Endothelial cell of umbilical vein (primary cell): ENCODE measurements around the gene UBE2E1. TPM values are rescaled to one million over a fixed set of nuclear protein-coding genes. Genes with fewer than 3 reads are reported as not detected.

Experiments
- BruUV-seq: library from RNA; stranded (reverse); fragments of 400-500 nt; replicated peaks from 2 replicates; lab custom pipeline; 2021; lab: Mats Ljungman, UMichigan
- CTCF ChIA-PET: fragments of 300-600, 350-600 bp; sonication (Branson Sonifier 250); formaldehyde crosslinking; loops from one replicate; lab custom pipeline; 2021; ENCODE audit warnings: antibody characterized with exemption, inconsistent platforms; lab: Charles Lee
- POLR2A ChIA-PET: fragments of 300-600, 350-600 bp; sonication (Branson Sonifier 250); formaldehyde crosslinking; loops from one replicate; lab custom pipeline; 2021; ENCODE audit warnings: antibody characterized with exemption, inconsistent platforms; lab: Charles Lee
- DNase-seq: peaks from one replicate; pipeline ENCODE4 v3.0.0-alpha.2; 2011; ENCODE audit warnings: low read depth, low spot score
- FAIRE-seq: peaks from 2 replicates; lab custom pipeline; 2011; peaks lifted over from hg19 to GRCh38; lab: Jason Lieb, UNC
- H2AFZ ChIP-seq: 2 replicates; pipeline ENCODE4 v1.6.0; 2012; ENCODE audit warnings: low read depth, low read length, control low read depth, inconsistent platforms
- H3K27ac ChIP-seq: 2 replicates; pipeline ENCODE4 v1.5.1; 2011; ENCODE audit warnings: low read depth, mild to moderate bottlenecking, control low read depth, low read length, moderate library complexity; ENCODE audit not compliant: insufficient read depth
- H3K27me3 ChIP-seq, 2 experiments: 2 replicates each; pipeline versions ENCODE4 v1.6.0 to v1.6.1; 2011; ENCODE audit warnings: low read length in 2 of 2, mixed read lengths in 1 of 2; ENCODE audit not compliant: control insufficient read depth in 2 of 2, insufficient read depth in 2 of 2
- H3K36me3 ChIP-seq, 2 experiments: 2 replicates in 1 of 2; 3 replicates in 1 of 2; pipeline ENCODE4 v1.5.1; 2011; ENCODE audit warnings: low read length in 2 of 2, mild to moderate bottlenecking in 1 of 2, moderate library complexity in 1 of 2; ENCODE audit not compliant: control insufficient read depth in 2 of 2, insufficient read depth in 2 of 2; ENCODE audit errors: extremely low read depth in 1 of 2
- H3K4me1 ChIP-seq: 3 replicates; pipeline ENCODE4 v1.5.1; 2011; ENCODE audit warnings: mild to moderate bottlenecking, low read length; ENCODE audit not compliant: control insufficient read depth, insufficient read depth; ENCODE audit errors: extremely low read depth
- H3K4me2 ChIP-seq: 2 replicates; pipeline ENCODE4 v1.6.1; 2011; ENCODE audit warnings: low read length, control low read depth, mixed read lengths; ENCODE audit not compliant: insufficient read depth
- H3K4me3 ChIP-seq, 3 experiments: fragments of 200-600 bp in 1 of 3; sonication (generic), shearing (Covaris generic) in 1 of 3; replicated peaks in 1 of 3; 2 replicates each; pipeline ENCODE4 v1.5.1; 2011 to 2016; ENCODE audit warnings: control low read depth in 3 of 3, low read length in 3 of 3, mild to moderate bottlenecking in 2 of 3, inconsistent platforms in 1 of 3, low read depth in 1 of 3, moderate library complexity in 1 of 3; ENCODE audit not compliant: insufficient read depth in 1 of 3
- H3K79me2 ChIP-seq: 2 replicates; pipeline ENCODE4 v1.6.0; 2012; ENCODE audit warnings: low read length, inconsistent platforms; ENCODE audit not compliant: control insufficient read depth, insufficient read depth
- H3K9ac ChIP-seq: replicated peaks from 2 replicates; pipeline ENCODE3; 2011; ENCODE audit warnings: low read length, control low read depth; ENCODE audit not compliant: insufficient read depth; ENCODE audit errors: extremely low read depth
- H3K9me1 ChIP-seq: replicated peaks from 3 replicates; pipeline ENCODE4 v1.6.0; 2011; ENCODE audit warnings: mild to moderate bottlenecking, low read length; ENCODE audit not compliant: control insufficient read depth, insufficient read depth; ENCODE audit errors: extremely low read depth
- H3K9me3 ChIP-seq: replicated peaks from 2 replicates; pipeline ENCODE4 v1.5.1; 2012; ENCODE audit warnings: low read length, inconsistent platforms; ENCODE audit not compliant: control insufficient read depth, insufficient read depth
- H4K20me1 ChIP-seq: replicated peaks from 2 replicates; pipeline ENCODE3; 2011; ENCODE audit warnings: mild to moderate bottlenecking, low read length; ENCODE audit not compliant: control insufficient read depth, insufficient read depth; ENCODE audit errors: extremely low read depth
- EZH2 ChIP-seq: IDR thresholded peaks from 2 replicates; pipeline ENCODE4 v1.6.1; 2012; ENCODE audit warnings: borderline replicate concordance, low read depth, mild to moderate bottlenecking, moderate library complexity, low read length, inconsistent platforms; ENCODE audit not compliant: severe bottlenecking
- FOS ChIP-seq: IDR thresholded peaks from 2 replicates; pipeline ENCODE4 v1.6.1; 2011; ENCODE audit warnings: mild to moderate bottlenecking, low read length, moderate library complexity, borderline replicate concordance; ENCODE audit not compliant: insufficient read depth
- GATA2 ChIP-seq: IDR thresholded peaks from 2 replicates; pipeline ENCODE4 v1.7.0; 2011; ENCODE audit warnings: low read depth, mild to moderate bottlenecking, moderate library complexity, mixed read lengths, low read length; ENCODE audit not compliant: insufficient read length, insufficient read depth
- JUN ChIP-seq: IDR thresholded peaks from 2 replicates; pipeline ENCODE4 v1.6.1; 2011; ENCODE audit warnings: borderline replicate concordance, low read depth; ENCODE audit not compliant: insufficient read length, insufficient read depth
- MYC ChIP-seq: IDR thresholded peaks from one replicate; pipeline ENCODE4 v1.6.1; 2011; ENCODE audit warnings: mild to moderate bottlenecking, low read depth, low read length
- POLR2A ChIP-seq: IDR thresholded peaks from 2 replicates; pipeline ENCODE4 v1.6.1; 2012; ENCODE audit warnings: low read depth, mild to moderate bottlenecking, control low read depth, low read length
- POLR2AphosphoS5 ChIP-seq: IDR thresholded peaks from 2 replicates; pipeline ENCODE4 v1.6.1; 2012; ENCODE audit warnings: low read depth, mild to moderate bottlenecking, control low read depth, low read length, moderate library complexity; ENCODE audit not compliant: insufficient read depth
- dilution Hi-C: fragments of 300-500 bp; cut with MboI; formaldehyde crosslinking; loops from one replicate; pipeline ENCODE4 v1.15.0; 2019; ENCODE audit warnings: low sequenced_read_pairs; ENCODE audit not compliant: extremely low pct_ligation_motif_present
- intact Hi-C: fragments of 100-400 bp; cut with micrococcal nuclease; formaldehyde crosslinking; loops from one replicate; pipeline ENCODE4 v1.10.0; 2022
- polyA plus RNA-seq, 4 experiments: library from polyadenylated mRNA; depleted of rRNA in 3 of 4; stranded (reverse) in 3 of 4; unstranded in 1 of 4; fragments of >200 nt; gene quantifications; 2 replicates each; pipeline versions ENCODE4 v1.2.1 to v1.2.3, GENCODE V29; 2011 to 2012; ENCODE audit warnings: missing spikeins in 1 of 4
- total RNA-seq: library from RNA; stranded (reverse); gene quantifications from 2 replicates; pipeline ENCODE4 v1.2.3, GENCODE V29; 2021
- TF ChIP-seq, protein P1 (sequence below), 2 donors: IDR thresholded peaks; 1 replicate in 1 of 2; 2 replicates in 1 of 2; pipeline ENCODE4 v1.5.1; 2011; ENCODE audit warnings: low read length in 2 of 2, mild to moderate bottlenecking in 2 of 2, moderate library complexity in 2 of 2, control low read depth in 1 of 2, inconsistent platforms in 1 of 2, low read depth in 1 of 2; ENCODE audit not compliant: insufficient read depth in 1 of 2; ENCODE audit errors: extremely low read depth in 1 of 2
- TF ChIP-seq, protein P2 (sequence below): IDR thresholded peaks from 2 replicates; pipeline ENCODE4 v1.6.1; 2011; ENCODE audit not compliant: insufficient read depth, insufficient read length

The UBE2E1 gene
- total and polyA plus RNA-seq, 2 donors (not counting 3 experiments of a cell fraction or from before 2014, with no cell fraction given) = 72.7 to 114 TPM

DNA sequence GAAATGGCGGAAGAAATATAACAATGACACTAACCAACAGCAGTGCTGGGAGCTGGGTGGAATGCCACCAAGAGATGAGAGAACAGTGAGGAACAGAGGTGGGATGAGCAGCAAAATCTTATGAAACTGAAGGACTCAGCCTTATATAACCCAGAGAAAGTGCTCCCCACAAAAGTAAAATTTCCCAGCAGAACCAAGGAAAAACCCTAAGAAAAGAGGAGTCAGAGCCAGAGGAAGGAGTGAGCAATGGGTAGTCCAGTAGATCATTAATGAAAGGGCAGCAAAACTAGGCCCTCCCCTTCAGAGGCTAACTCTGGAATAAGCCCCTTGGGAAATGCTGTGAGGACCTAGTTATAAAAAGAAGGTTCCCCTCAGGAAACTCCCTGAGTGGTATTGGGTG, 24.7 kb upstream of the UBE2E1 start:
- H3K27me3 ChIP-seq = peaks cover 2 to 13% of the 10 kb centered on the region in 2 experiments
- no peak overlapping the region for H3K27ac ChIP-seq
- dilution Hi-C loops = no loop called here
- FAIRE-seq = no peak
- no peaks in the 10 kb centered on the region for H3K9me3 ChIP-seq
- H2AFZ ChIP-seq = no peak overlapping the region
- POLR2A ChIA-PET = no interaction called here
- H4K20me1 ChIP-seq = no peaks in the 10 kb centered on the region
- no peak for DNase-seq
- no peak overlapping the region for H3K4me2 ChIP-seq
- TF ChIP-seq, protein P1, sequence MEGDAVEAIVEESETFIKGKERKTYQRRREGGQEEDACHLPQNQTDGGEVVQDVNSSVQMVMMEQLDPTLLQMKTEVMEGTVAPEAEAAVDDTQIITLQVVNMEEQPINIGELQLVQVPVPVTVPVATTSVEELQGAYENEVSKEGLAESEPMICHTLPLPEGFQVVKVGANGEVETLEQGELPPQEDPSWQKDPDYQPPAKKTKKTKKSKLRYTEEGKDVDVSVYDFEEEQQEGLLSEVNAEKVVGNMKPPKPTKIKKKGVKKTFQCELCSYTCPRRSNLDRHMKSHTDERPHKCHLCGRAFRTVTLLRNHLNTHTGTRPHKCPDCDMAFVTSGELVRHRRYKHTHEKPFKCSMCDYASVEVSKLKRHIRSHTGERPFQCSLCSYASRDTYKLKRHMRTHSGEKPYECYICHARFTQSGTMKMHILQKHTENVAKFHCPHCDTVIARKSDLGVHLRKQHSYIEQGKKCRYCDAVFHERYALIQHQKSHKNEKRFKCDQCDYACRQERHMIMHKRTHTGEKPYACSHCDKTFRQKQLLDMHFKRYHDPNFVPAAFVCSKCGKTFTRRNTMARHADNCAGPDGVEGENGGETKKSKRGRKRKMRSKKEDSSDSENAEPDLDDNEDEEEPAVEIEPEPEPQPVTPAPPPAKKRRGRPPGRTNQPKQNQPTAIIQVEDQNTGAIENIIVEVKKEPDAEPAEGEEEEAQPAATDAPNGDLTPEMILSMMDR (IDR thresholded peaks at IDR 0.05; ENCODE audit: extremely low read depth in 1 of 2, insufficient read depth in 1 of 2, low read depth in 1 of 2, low read length in 2 of 2) = no peak
- TF ChIP-seq GATA2 (no peak), POLR2AphosphoS5 (no peak), JUN (no peak), MYC (no peak), EZH2 (no peak), FOS (no peak), POLR2A (no peak)
- TF ChIP-seq, protein P2, sequence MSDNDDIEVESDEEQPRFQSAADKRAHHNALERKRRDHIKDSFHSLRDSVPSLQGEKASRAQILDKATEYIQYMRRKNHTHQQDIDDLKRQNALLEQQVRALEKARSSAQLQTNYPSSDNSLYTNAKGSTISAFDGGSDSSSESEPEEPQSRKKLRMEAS = no peak
- no peak overlapping the region for H3K9ac ChIP-seq
- CTCF ChIA-PET = no interaction called here
- H3K4me1 ChIP-seq = no peaks in the 10 kb centered on the region
- H3K79me2 ChIP-seq = no peaks in the 10 kb centered on the region
- no peak overlapping the region for H3K4me3 ChIP-seq
- H3K36me3 ChIP-seq = no peaks in the 10 kb centered on the region
- intact Hi-C loops = no loop called here
- H3K9me1 ChIP-seq = no peaks in the 10 kb centered on the region
- no TSS peak for BruUV-seq
